ENCODE measurements around the gene ADSS1. TPM values are rescaled to one million over a fixed set of nuclear protein-coding genes. Genes with fewer than 3 reads are reported as not detected.

The ADSS1 gene
- total and polyA plus RNA-seq, 9 donors = 31.3 to 78.5 (median 56.9) TPM

GRCh38 chr14:104784218-104784568 lies 60.2 kb downstream of the ADSS1 start:
- Histone ChIP-seq H3K36me3 (ENCODE audit: control insufficient read depth, insufficient read depth, low read length) (peaks cover 68% of the 10 kb centered on the region), H3K27ac (ENCODE audit: low read length) (no peak overlapping the region), H3K9me3 (replicated peaks; ENCODE audit: control insufficient read depth, low read depth, low read length) (no peaks in the 10 kb centered on the region), H3K4me3 (ENCODE audit: low read length) (no peak overlapping the region), H3K27me3 (ENCODE audit: control insufficient read depth, insufficient read depth, low read length) (no peaks in the 10 kb centered on the region), H3K4me1 (ENCODE audit: control insufficient read depth, insufficient read depth, low read length) (peaks cover 38% of the 10 kb centered on the region)
- 86% methylated on average over 6 of the region's 9 CpGs for WGBS (ENCODE audit: insufficient coverage)
- DNase-seq = no peak

- H3K27me3 ChIP-seq (ENCODE audit: control insufficient read depth, insufficient read depth, low read length) = no peaks in the 10 kb centered on the region
- WGBS (ENCODE audit: insufficient coverage) = 77% methylated on average over 25 of the region's 36 CpGs
- DNase-seq = no peak
- H3K4me3 ChIP-seq (ENCODE audit: low read length) = no peak overlapping the region
- peaks cover 38% of the 10 kb centered on the region for H3K4me1 ChIP-seq (ENCODE audit: control insufficient read depth, insufficient read depth, low read length)
- peaks cover 68% of the 10 kb centered on the region for H3K36me3 ChIP-seq (ENCODE audit: control insufficient read depth, insufficient read depth, low read length)
- no peak overlapping the region for H3K27ac ChIP-seq (ENCODE audit: low read length)
- H3K9me3 ChIP-seq (replicated peaks; ENCODE audit: control insufficient read depth, low read depth, low read length) = no peaks in the 10 kb centered on the region
Observed at GRCh38 chr14:104784846-104785707, 61.0 kb downstream of the ADSS1 start.

- Histone ChIP-seq H3K27ac (ENCODE audit: low read length) (no peak overlapping the region), H3K4me3 (ENCODE audit: low read length) (no peak overlapping the region), H3K27me3 (ENCODE audit: control insufficient read depth, insufficient read depth, low read length) (no peaks in the 10 kb centered on the region), H3K4me1 (ENCODE audit: control insufficient read depth, insufficient read depth, low read length) (peaks cover 38% of the 10 kb centered on the region), H3K9me3 (replicated peaks; ENCODE audit: control insufficient read depth, low read depth, low read length) (no peaks in the 10 kb centered on the region), H3K36me3 (ENCODE audit: control insufficient read depth, insufficient read depth, low read length) (peaks cover 69% of the 10 kb centered on the region)
- WGBS (ENCODE audit: insufficient coverage) = 81% methylated on average over 11 of the region's 13 CpGs
- DNase-seq = no peak
Observed at GRCh38 chr14:104785708-104786080, 61.7 kb downstream of the ADSS1 start.

GRCh38 chr14:104786091-104786586 lies 62.1 kb downstream of the ADSS1 start:
- Histone ChIP-seq H3K4me3 (ENCODE audit: low read length) (no peak overlapping the region), H3K36me3 (ENCODE audit: control insufficient read depth, insufficient read depth, low read length) (peaks cover 69% of the 10 kb centered on the region), H3K4me1 (ENCODE audit: control insufficient read depth, insufficient read depth, low read length) (peaks cover 38% of the 10 kb centered on the region), H3K9me3 (replicated peaks; ENCODE audit: control insufficient read depth, low read depth, low read length) (no peaks in the 10 kb centered on the region), H3K27ac (ENCODE audit: low read length) (no peak overlapping the region), H3K27me3 (ENCODE audit: control insufficient read depth, insufficient read depth, low read length) (no peaks in the 10 kb centered on the region)
- DNase-seq = no peak
- WGBS (ENCODE audit: insufficient coverage) = 75% methylated on average over 8 of the region's 14 CpGs

- H3K9me3 ChIP-seq (replicated peaks; ENCODE audit: control insufficient read depth, low read depth, low read length) = no peaks in the 10 kb centered on the region
- H3K36me3 ChIP-seq (ENCODE audit: control insufficient read depth, insufficient read depth, low read length) = peaks cover 73% of the 10 kb centered on the region
- no peak overlapping the region for H3K27ac ChIP-seq (ENCODE audit: low read length)
- no peak overlapping the region for H3K4me3 ChIP-seq (ENCODE audit: low read length)
- no peaks in the 10 kb centered on the region for H3K27me3 ChIP-seq (ENCODE audit: control insufficient read depth, insufficient read depth, low read length)
- H3K4me1 ChIP-seq (ENCODE audit: control insufficient read depth, insufficient read depth, low read length) = peaks cover 43% of the 10 kb centered on the region
- WGBS (ENCODE audit: insufficient coverage) = 84% methylated on average over 19 of the region's 30 CpGs
- DNase-seq = no peak
Observed at GRCh38 chr14:104786726-104787675, 63.0 kb downstream of the ADSS1 start.

- Histone ChIP-seq H3K27ac (ENCODE audit: low read length) (no peak overlapping the region), H3K9me3 (replicated peaks; ENCODE audit: control insufficient read depth, low read depth, low read length) (no peaks in the 10 kb centered on the region), H3K27me3 (ENCODE audit: control insufficient read depth, insufficient read depth, low read length) (no peaks in the 10 kb centered on the region), H3K36me3 (ENCODE audit: control insufficient read depth, insufficient read depth, low read length) (peaks cover 77% of the 10 kb centered on the region), H3K4me3 (ENCODE audit: low read length) (no peak overlapping the region), H3K4me1 (ENCODE audit: control insufficient read depth, insufficient read depth, low read length) (peaks cover 49% of the 10 kb centered on the region)
- WGBS (ENCODE audit: insufficient coverage) = 82% methylated on average over 5 of the region's 7 CpGs
- no peak for DNase-seq
Observed at GRCh38 chr14:104787736-104788135, 63.7 kb downstream of the ADSS1 start.

GRCh38 chr14:104788161-104788818 lies 64.3 kb downstream of the ADSS1 start:
- no peak overlapping the region for H3K4me3 ChIP-seq (ENCODE audit: low read length)
- peaks cover 73% of the 10 kb centered on the region for H3K36me3 ChIP-seq (ENCODE audit: control insufficient read depth, insufficient read depth, low read length)
- no peaks in the 10 kb centered on the region for H3K9me3 ChIP-seq (replicated peaks; ENCODE audit: control insufficient read depth, low read depth, low read length)
- DNase-seq = no peak
- no peak overlapping the region for H3K27ac ChIP-seq (ENCODE audit: low read length)
- peaks cover 51% of the 10 kb centered on the region for H3K4me1 ChIP-seq (ENCODE audit: control insufficient read depth, insufficient read depth, low read length)
- WGBS (ENCODE audit: insufficient coverage) = 78% methylated on average over 5 of the region's 14 CpGs
- no peaks in the 10 kb centered on the region for H3K27me3 ChIP-seq (ENCODE audit: control insufficient read depth, insufficient read depth, low read length)

- Histone ChIP-seq H3K9me3 (replicated peaks; ENCODE audit: control insufficient read depth, low read depth, low read length) (no peaks in the 10 kb centered on the region), H3K4me3 (ENCODE audit: low read length) (no peak overlapping the region), H3K4me1 (ENCODE audit: control insufficient read depth, insufficient read depth, low read length) (peaks cover 55% of the 10 kb centered on the region), H3K27ac (ENCODE audit: low read length) (no peak overlapping the region), H3K36me3 (ENCODE audit: control insufficient read depth, insufficient read depth, low read length) (peaks cover 76% of the 10 kb centered on the region), H3K27me3 (ENCODE audit: control insufficient read depth, insufficient read depth, low read length) (no peaks in the 10 kb centered on the region)
- no peak for DNase-seq
- WGBS (ENCODE audit: insufficient coverage) = 80% methylated on average over 37 of the region's 39 CpGs
Observed at GRCh38 chr14:104788873-104789663, 65.0 kb downstream of the ADSS1 start.
